Midbrain (tissue), 1 donor: ENCODE measurements around the gene PNKP.
A peak's percentile ranks its signal among the peaks of the same experiment; 100 is the strongest.

Experiments used
- DNase-seq: peaks from one replicate; lab custom pipeline; 2025; lab: John Stamatoyannopoulos, UW

PNKP gene

GRCh38 chr19:49859682-49860335 lies 7.6 kb downstream of the PNKP start:
- DNase-seq, result no peak

- DNase-seq, result peak; percentile 38
Measured at GRCh38 chr19:49858088-49858985, 9.0 kb downstream of the PNKP start.

- DNase-seq, result no peak
Measured at GRCh38 chr19:49857838-49858087, 9.6 kb downstream of the PNKP start.

- DNase-seq, result no peak
Measured at GRCh38 chr19:49857061-49857837, 10.1 kb downstream of the PNKP start.

- DNase-seq, result no peak
Measured at GRCh38 chr19:49856574-49857021, 10.8 kb downstream of the PNKP start.

GRCh38 chr19:49855676-49856573 lies 11.5 kb downstream of the PNKP start:
- DNase-seq, result no peak

- DNase-seq, result no peak
Measured at GRCh38 chr19:49855277-49855675, 12.1 kb downstream of the PNKP start.

- DNase-seq, result no peak
Measured at GRCh38 chr19:49854378-49855263, 12.8 kb downstream of the PNKP start.

GRCh38 chr19:49853852-49854377 lies 13.5 kb downstream of the PNKP start:
- DNase-seq, result no peak

- DNase-seq, result no peak
Measured at GRCh38 chr19:49852631-49853126, 14.7 kb downstream of the PNKP start.

- DNase-seq, result no peak
Measured at GRCh38 chr19:49851456-49852259, 15.7 kb downstream of the PNKP start.

- DNase-seq, result peak; percentile 95
Measured at GRCh38 chr19:49850487-49851342, 16.7 kb downstream of the PNKP start, which contains the start of gene PTOV1. Gene PTOV1 (plus strand): TSS chr19:49851159.

GRCh38 chr19:49850221-49850486 lies 17.2 kb downstream of the PNKP start:
- DNase-seq, result no peak

GRCh38 chr19:49849433-49850220 lies 17.7 kb downstream of the PNKP start:
- DNase-seq, result no peak

- DNase-seq, result no peak
Measured at GRCh38 chr19:49848938-49849337, 18.4 kb downstream of the PNKP start.

- DNase-seq, result no peak
Measured at GRCh38 chr19:49847731-49848696, 19.4 kb downstream of the PNKP start.

GRCh38 chr19:49846408-49846807 lies 21.0 kb downstream of the PNKP start:
- DNase-seq, result no peak
